Activated CD8-positive, alpha-beta memory T cell treated with anti-CD3 and anti-CD28 coated beads, Interleukin-2, amount 50 U/mL, for 1 hour (primary cell): ENCODE measurements around the gene WDR18.
"Not testable (repeated sequence)": the region's sequence is repeated elsewhere in the genome, so short reads cannot be mapped to it uniquely, and the experiment has no call there.

Source experiments
- DNase-seq: peaks from one replicate; pipeline ENCODE4 v3.0.0-alpha.2; 2020; ENCODE audit errors: extremely low read depth

The WDR18 gene

DNA sequence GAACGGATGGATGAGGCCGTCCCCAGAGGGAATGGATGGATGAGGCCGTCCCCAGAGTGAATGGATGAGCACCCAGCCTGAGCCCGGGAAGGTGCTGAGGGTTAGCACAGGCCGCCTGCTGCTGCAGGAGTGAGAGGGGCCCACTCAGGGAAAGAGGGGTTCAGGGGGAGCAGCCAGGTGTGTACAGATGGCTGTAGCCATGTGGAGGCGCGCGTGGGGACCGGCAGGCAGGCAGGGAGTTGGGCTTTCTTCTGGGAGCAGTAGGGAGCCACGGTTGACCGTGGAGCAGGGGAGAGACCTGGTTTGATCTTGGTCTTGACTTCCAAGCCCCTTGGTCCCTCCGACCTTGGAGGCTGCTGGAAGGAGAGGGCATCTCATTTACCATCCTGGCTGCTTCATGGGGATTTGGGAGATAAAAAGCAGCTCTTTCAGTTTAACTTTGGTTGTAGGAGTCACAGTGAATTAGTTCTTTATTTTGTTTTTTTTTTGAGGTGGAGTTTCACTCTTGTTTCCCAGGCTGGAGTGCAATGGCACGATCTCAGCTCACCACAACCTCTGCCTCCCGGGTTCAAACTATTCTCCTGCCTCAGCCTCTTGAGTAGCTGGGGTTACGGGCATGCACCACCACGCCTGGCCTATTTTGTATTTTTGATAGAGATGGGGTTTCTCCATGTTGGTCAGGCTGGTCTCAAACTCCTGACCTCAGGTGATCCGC is 33.6 kb upstream of the WDR18 start:
- DNase-seq, result no peak

DNA sequence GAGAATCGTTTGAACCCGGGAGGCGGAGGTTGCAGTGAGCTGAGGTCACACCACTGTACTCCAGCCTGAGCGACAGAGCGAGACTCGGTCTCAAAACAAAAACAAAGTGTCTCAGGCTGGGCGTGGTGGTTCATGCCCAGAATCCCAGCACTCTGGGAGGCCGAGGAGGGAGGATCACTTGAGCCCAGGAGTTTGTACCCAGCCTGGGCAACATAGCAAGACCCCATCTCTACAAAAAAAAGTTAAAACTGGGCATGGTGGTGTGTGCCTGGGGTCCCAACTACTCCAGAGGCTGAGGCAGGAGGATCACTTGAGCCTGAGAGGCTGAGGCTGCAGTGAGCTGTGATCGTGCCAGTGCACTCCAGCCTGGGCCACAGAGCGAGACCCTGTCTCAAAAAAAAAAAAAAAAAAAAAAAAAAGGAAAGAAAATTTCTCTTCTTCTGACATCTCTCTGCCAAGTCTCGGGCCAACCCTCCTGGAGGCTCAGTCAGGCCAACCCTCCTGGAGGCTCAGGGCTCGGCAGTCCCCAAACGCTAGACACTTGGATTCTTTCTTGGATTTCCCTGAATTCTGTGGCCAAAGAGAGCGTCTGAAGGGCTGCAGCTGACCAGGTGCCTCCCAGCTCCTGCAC is 32.0 kb upstream of the WDR18 start:
- no peak for DNase-seq

DNA sequence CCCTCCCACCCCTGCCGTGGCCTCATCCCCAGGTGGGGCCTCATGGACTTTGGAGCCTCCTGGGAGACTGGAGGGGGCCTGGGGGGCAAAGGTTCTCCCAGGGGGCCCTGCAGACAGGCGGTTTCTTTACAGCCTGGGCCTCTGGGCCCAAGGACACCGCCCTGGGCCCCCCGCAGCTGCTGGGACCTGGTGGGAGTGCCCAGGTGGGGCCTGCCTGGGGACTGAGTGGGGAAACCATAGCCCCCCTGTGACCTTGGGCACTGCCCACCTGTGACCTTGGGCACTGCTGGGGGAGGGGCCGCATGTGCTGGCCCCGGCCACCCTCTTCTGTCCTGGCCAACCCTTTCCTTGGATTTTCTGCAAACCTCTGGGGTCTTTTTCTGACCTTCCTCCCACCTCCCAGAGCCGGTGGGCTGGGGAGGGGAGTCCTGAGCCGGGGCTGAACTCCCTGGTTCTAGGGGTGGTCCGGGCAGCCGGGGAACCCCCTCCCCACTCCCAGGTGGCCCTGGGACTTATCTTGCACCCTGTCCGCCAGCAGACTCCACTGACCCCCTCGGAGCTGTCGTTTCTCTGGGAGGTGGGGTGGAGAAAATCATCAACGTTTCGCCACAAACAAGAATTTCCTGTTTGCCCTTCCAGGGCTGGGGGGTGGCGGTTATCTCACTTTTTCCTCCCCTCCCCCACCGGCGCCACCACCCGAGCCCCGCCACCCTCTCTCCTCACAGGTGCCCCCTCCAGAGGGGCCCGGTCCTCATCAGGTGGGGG is 31.3 kb upstream of the WDR18 start:
- no peak for DNase-seq

DNA sequence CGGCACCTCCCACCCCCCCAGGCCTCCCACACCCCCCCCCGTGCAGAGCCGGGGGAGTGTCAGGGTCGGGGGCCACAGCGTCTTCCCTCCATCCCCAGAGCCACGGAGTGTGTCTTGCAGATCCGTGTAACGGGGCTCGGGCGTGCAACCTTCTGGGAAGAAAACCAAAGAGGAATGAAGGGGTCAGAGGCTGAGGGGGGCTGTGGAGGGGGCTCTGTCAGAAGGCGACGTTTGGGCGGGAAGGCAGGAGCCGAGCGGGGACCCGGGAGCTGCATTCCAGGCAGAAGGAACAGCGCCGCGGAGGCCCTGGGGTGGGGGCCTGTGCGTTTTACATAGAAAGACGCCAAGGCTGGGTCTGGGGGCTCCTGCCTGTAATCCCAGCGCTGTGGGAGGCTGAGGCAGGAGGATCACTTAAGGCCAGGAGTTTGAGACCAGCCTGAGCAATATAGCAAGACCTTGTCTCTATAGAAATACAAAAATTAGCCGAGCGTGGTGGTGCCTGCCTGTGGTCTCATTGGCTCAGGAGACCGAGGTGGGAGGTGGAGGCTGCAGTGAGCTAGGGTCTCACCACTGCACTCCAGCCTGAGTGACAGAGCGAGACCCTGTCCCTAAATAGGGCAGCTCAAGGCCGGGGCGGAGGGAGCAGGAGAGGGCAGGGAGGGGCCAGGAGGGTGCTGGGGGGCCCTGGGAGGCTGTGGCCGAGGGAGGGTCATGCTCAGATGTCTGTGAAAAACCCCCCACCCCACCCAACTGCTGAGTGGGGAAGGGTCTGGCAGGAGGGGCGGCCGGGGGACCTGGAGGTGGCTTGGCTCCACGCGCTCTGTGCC is 30.5 kb upstream of the WDR18 start:
- no peak for DNase-seq

DNA sequence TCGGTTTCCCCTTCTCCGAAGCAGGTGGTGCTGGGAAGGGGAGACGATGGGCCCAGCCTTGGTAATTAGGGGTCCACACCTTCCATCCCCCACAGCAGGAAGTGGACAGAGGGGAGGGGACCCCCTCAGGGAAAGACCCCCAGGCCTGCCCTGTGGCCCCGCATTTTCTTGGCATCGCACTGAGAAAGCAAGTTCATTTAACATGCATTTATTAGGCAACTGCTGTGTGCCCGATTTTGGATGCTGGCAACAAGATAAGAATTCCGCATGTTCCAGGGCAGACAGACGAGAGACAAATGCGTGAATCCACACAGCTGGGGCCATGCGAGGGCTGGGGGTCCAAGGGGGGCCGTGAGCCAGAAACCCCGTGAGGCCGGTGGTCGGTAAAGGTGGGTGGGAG is 29.9 kb upstream of the WDR18 start:
- DNase-seq, result no peak

DNA sequence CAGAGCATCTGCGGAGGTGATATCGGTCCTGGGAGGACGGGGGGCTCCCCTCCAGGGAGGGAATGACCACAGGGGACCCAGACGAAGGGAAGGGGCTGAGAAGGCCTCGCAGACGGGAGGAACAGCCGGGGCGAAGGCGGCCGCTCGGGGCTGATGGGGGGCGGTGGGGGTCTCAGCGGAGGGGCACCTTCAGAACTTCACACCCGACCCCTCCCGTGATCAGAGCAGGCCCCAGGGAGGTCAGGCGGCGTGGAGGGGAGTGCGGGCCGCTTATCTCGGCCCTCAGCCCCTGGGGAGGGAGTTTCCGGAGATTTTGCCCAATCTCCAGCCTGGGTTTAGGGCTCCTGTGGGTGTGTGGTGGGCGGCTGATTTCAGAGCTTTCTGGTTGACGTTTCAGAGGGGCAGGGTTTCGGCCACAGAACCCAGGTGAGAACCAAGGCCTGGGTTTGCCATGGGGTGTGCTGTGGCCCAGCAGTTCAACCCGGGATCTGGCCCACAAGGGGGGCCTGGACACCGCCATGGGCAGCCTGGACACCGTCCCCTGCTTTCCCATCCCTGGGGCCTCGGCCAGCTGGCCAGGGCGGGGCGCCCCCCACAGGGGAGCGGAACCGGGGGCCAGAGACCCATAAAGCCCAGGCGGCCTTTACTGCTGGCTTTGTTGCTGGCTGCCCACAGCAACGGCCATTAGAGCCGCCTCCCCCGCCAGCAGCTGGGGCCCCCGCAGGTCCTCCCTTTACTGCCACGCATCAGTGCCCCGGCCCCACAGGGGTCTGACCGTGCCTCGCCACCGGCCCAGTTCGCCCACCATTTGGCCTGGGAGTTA is 29.3 kb upstream of the WDR18 start:
- DNase-seq, result no peak

DNA sequence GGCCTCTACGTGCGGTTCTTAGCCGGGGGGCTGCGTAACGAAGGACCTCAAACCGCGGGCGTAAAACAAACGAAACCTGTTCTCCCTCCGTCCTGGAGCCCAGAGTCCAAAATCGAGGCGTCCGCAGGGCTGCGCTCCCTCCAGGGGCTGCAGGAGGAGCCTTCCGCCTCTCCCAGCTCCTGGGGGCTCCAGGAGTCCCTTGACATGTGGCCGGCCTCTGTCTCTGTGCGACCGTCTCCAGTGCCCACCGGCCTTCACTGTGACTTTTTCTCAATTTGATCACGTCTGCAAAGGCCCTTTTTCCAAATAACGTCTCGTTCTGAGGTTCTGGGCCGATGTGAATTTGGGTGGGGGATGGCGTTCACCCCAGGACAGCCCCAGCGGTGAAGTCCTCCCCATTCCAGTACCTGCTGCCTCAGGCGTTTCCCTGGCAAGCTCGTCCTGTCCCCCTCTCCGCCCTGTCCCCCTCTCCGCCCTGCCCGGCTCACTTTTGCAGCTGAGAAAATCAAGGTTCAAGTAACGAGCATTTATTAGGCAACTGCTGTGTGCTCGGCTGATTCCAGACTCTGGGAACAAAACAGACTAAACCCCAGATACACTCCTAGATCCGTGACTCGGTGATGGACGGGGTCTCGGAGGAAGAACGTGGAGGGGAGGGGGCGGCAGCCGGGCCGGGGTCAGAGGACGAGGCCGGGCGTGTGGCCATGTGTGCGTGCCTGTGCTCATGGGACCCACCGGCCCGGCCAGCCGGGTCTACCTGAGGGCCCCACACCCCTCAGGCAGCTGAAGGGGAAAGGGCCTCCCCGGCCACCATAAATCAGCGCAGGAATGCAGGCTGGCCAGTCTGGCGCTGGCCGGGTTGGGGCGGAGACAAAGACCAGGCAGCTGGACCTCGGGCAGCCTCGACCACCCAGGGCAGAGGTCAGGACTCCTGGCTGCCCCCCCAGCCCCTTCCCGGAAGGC is 28.1 kb upstream of the WDR18 start:
- DNase-seq, result no peak

DNA sequence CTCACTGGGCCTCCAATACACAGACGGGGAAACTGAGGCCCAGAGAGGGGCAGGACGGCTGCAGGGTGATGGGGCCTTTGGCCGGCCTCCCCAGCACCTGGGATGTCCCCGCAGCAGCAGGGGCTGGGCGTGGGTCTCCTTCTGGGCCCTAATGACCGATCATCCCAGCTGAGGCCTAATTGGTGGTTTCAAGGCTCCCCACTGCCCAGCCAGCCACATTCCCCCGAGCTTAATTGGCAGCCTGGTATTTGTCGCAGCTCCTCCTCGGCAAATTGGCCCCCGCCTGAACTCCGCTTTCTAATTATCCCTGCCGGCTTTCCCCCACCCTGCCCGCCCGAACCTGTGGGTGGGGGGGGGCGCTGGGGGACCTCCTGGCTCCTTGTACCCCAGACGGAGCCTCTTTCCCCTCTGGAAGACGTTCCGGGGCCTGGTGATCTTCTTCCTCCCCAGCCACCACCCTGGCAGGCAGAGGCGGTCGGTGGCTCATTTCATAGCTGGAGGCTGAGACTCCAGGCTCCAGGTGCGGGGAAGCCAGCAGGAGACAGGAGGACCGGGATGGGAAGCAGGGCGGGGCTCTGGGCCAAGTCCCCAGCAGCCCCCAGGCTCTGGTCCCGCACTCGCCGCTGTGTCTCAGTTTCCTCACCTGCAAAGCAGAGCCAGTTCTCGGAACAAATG is 27.2 kb upstream of the WDR18 start:
- DNase-seq, result no peak

DNA sequence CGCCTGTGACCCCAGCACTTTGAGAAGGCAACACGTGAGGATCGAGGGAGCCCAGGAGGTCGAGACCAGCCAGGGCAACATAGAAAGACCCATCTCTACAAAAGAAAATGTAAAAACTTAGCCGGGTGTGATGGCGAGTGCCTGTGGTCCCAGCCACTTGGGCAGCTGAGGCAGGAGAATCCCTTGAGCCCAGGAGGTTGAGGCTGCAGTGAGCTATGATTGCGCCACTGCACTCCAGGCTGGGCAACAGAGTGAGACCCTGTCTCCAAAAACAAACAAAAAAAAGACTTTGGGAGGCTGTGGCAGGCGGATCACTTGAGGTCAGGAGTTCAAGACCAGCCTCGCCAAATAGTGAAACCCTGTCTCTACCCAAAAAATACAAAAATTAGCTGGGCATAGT is 26.6 kb upstream of the WDR18 start:
- not testable (repeated sequence) for DNase-seq

DNA sequence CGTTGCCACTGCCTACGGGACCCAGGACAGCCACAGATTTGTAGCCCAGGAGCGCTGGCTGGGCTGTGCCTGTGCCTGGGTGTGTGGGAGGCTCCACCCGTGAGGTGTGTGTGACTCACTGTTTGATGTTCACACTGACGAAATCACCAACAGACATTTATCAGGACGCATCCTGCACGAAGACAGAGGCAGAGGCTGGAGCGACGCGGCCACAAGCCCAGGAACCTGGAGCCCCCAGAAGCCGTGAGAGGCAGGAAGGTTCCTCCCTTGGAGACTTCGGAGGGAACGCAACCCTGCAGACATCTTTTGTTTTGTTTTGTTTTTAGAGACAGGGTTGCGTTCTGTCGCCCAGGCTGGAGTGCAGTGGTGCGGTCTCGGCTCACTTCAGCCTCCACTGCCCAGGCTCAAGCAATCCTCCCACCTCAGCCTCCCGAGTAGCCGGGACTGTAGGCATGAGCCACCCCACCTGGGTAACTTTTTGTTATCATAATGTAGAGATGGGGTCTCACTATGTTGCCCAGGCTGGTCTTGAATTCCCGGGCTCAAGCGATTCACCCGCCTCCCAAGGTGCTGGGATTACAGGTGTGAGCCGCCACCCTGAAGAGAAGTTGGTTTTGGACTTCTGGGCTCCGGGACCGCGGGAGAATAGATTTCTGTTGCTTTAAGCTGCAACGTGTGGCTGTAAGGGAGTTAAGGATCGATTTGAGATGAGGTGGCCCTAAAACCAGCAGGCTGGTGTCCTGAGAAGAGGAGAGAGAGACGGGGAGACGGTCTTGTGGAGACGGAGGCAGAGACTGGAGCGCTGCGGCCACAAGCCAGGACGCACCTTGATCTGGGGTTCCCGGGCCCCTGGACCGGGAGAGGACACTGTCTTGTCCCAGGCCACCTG is 24.9 kb upstream of the WDR18 start:
- DNase-seq, result no peak

DNA sequence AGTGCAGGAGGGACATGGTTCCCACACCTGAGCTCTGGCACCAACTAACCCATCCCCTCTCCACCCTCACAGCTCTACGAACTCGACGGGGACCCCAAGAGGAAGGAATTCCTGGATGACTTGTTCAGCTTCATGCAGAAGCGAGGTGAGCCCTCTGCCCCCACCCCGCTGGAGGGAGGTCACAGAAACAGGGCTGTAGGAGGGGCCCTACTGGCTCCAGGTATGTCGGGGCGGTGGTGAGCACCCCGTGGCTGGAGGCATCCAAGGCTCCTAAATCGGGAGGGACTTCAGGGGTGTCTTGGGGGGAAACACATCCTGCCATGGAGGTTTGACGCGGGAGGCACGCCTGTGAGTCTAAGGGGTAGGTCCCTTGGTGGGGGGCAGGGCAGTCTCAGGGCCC is 24.1 kb upstream of the WDR18 start:
- no peak for DNase-seq

DNA sequence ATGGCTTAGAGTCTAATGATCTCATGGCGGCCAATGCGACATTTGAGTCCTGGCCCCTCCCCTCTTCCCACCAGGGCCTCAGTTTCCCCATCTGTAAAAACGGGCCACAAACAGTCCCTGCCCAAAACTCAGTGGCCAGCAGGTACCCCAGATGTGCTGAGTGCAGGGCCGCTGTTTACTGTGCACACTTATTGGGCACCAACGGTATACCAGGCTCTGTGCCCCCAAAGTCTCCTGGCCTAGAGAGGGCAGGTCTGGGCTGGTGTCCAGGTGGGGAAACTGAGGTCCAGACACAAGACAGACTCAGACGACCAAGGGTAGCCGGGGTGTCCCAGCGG is 23.6 kb upstream of the WDR18 start:
- DNase-seq, result no peak

DNA sequence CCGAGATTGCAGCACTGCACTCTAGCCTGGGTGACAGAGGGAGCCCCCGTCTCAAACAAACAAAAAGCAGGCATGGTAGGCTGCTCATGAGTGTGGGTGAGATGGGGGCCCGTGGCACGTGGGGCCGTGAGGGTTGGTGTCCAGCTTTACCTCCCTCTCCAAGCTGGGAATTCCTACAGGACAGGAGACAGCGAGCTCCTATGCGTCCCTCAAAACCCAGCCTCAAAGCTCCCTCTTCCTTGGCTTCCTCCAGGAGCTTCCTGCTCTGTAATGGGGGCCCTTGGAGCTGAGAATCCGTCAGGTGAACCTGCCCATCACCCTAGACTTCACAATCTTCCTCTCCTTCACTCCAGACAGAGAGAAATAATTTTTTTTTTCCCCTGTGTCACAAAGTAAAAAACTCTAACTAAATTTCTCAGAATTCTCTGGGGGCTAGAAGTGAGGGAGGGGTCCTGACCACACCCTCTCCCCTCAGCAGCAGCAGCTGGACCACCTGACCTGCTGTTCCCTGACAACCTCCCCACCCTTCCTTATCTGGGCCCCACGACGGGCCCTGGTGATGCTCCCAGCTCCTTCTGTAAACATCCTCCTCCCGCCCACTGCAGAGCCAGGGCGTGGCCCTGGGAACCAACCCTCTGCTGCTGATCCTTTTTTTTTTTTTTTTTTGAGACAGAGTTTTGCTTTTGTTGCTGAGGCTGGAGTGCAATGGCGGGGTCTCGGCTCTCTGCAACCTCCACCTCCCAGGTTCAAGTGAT is 22.1 kb upstream of the WDR18 start:
- DNase-seq, result no peak

DNA sequence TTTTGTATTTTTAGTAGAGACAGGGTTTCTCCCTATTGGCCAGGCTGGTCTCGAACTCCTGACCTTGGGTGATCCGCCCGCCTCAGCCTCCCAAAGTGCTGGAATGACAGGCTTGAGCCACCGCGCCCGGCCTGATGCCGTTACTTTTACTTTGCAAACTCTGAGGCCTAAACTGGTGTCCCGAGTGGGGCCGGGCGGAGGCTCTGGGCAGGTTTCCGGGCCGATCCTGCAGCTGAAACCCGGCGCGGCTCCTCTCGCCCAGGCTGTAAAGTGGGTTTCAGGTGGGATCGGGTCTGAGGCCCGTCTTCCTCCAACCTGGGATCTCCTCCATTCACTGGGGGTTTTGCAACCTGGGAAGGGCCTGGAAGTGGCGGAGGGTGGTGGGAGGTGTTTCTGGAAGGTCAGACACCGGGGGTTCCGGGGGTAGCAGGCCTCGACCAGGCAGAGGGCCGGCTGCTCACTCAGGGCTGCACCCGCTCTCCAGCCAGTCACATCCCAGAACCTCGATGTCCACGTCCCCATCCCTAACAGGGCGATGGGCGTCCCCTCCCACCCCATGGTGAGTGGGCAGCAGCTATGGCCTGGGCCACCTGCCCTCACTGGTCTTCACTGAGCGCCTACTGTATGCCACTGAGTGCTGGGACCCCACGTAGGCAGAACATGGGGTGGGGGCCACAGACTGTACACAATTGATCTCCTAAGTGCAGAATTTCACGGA is 21.3 kb upstream of the WDR18 start:
- DNase-seq, result no peak

DNA sequence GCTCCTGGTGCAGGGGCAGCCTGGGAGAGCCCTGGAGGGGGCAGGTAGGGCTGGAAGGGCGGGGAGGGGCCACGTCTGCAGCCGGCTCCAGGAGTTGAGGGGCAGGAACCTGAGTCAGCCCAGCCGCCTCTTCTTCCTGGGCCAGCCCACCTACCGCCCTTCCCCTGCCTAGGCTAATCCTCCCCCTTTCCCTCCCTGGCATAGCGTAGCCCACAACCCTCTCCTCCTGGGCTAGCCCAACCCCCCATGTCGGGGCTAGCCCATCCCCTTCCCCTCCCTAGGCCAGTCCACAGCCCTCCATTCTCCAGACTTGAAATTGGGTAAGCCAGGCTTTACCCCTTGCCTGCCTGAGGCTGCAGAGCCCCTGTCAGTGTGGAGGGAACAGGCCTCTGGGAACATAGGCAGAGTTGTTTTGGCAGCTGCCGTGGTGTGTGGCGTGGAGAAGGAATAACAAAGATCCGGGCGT is 20.6 kb upstream of the WDR18 start:
- no peak for DNase-seq

DNA sequence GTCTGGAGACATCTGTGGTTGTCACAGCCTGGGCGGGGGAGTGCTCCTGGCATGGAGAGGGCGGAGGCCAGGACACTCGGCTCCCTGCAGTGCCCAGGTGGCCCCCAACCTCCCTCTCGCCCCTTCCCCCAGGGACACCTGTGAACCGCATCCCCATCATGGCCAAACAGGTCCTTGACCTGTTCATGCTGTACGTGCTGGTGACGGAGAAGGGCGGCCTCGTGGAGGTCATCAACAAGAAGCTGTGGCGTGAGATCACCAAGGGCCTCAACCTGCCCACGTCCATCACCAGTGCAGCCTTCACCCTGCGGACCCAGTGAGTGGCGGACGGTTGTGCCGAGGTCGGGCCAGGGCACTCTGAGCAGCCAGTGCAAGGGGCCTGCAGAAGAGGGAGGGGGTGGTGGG is 20.0 kb upstream of the WDR18 start:
- DNase-seq, result no peak
